ENCODE measurements around the gene OTP. TPM values are rescaled to one million over a fixed set of nuclear protein-coding genes. Genes with fewer than 3 reads are reported as not detected.

The OTP gene
- total RNA-seq, 3 donors from 2014 or later, result 0.15 TPM; not detected in 2

DNA sequence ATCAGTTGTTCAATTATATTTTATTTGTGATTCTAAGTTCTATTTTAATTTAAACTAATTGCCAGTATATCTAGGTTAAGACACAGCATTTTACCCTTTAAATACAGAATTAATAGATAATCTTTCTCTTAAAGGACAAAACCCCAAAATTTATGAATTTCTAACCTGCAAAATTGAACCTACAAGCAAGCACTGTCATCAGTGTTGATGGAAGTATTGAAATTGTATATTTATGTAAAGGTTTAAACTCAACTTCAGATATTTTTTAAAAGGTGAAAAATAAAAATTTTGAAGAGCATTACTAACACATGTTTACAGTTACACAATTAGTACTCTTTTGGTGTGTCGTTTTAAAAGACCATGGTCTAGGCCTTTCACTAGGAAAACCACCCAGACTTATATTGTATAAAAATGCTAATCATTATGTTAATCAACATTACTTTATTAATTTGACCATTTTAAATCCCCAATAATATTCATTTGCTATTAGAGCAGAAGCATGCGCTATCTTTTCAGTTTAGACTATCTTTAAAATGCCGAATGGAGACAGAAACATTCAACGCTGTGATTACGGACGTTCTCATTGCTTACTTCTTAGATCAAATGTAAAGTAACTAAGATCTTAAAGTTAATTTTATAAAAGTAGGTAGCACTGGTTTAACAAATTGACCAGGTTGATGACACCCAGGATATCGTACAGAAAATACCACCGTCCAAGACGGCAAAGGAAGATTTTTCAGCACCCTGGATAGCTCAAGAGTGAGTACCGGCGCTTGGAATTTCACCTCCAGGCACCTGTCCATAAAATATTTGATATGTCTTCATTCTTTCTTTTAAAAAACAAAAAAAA lies 3.2 kb downstream of the OTP start:
- Histone ChIP-seq H3K4me3 (no peak overlapping the region), H3K27me3 (peaks cover 10 to 100% of the 10 kb centered on the region in 2 donors), H3K36me3 (no peaks in the 10 kb centered on the region), H3K9me3 (no peaks in the 10 kb centered on the region), H3K27ac (no peak overlapping the region), H3K4me1 (peaks cover 0 to 6% of the 10 kb centered on the region in 2 donors)
- intact Hi-C loops (cut with DNase I; ENCODE audit: low total_unique reads), result no loop called here
- TF ChIP-seq POLR2AphosphoS5 (IDR thresholded peaks at IDR 0.05) (no peak), POLR2A (IDR thresholded peaks at IDR 0.05) (no peak)
- TF ChIP-seq, protein P1, sequence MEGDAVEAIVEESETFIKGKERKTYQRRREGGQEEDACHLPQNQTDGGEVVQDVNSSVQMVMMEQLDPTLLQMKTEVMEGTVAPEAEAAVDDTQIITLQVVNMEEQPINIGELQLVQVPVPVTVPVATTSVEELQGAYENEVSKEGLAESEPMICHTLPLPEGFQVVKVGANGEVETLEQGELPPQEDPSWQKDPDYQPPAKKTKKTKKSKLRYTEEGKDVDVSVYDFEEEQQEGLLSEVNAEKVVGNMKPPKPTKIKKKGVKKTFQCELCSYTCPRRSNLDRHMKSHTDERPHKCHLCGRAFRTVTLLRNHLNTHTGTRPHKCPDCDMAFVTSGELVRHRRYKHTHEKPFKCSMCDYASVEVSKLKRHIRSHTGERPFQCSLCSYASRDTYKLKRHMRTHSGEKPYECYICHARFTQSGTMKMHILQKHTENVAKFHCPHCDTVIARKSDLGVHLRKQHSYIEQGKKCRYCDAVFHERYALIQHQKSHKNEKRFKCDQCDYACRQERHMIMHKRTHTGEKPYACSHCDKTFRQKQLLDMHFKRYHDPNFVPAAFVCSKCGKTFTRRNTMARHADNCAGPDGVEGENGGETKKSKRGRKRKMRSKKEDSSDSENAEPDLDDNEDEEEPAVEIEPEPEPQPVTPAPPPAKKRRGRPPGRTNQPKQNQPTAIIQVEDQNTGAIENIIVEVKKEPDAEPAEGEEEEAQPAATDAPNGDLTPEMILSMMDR (IDR thresholded peaks at IDR 0.05), result no peak
- DNase-seq (ENCODE audit: low spot score in 2 of 2), result no peak

DNA sequence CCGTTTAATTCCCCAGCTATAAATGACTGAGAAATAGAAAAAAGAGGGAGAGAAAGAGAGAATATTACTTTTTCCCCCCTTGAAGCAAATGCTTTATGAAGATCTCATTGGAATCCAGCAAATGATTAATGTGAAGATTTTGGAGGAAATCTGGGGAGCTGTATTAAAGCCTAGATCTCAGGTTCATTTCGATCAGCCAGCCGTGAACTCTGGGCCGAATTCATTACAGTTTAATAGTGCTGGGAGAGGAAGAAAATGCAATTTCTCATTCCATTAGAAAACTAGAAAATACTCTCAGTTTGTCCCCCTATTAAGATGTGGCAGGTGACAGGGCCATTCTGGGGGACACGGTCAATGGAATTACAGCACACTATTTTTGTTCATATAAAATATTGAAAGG lies 4.8 kb downstream of the OTP start:
- DNase-seq (ENCODE audit: low spot score in 2 of 2), result no peak
- H3K4me3 ChIP-seq, result no peak overlapping the region
- no peaks in the 10 kb centered on the region for H3K36me3 ChIP-seq
- intact Hi-C loops (cut with DNase I; ENCODE audit: low total_unique reads), result no loop called here
- no peaks in the 10 kb centered on the region for H3K9me3 ChIP-seq
- peaks cover 0 to 11% of the 10 kb centered on the region in 2 donors for H3K4me1 ChIP-seq
- TF ChIP-seq POLR2AphosphoS5 (IDR thresholded peaks at IDR 0.05) (no peak), POLR2A (IDR thresholded peaks at IDR 0.05) (no peak)
- TF ChIP-seq, protein P1 (IDR thresholded peaks at IDR 0.05), result no peak
- H3K27me3 ChIP-seq, result peaks cover 8 to 100% of the 10 kb centered on the region in 2 donors
- H3K27ac ChIP-seq, result no peak overlapping the region

DNA sequence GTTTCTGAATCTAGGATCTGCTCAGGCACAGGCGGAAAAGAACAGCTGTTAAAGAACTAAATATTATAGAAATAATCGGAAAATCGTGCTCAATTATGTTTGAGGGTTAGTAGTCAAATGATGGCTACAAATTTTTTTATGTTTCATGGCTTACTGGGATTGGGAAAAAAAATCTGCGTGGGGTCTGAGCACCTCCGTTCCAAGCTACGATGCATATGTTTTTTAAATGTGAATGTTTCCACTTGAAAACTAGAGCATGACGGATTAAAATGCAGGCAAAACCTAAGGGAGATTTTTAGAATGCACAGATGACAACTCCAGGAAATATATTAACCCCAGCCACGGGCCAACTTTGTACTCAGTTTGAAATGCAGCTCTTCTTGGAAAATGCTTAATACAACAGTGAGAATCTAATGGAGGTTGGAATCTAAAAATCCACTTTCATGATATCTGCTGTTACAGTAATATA lies 5.3 kb downstream of the OTP start:
- peaks cover 0 to 1% of the 10 kb centered on the region in 2 donors for H3K9me3 ChIP-seq
- DNase-seq (ENCODE audit: low spot score in 2 of 2), result no peak
- no peak overlapping the region for H3K27ac ChIP-seq
- intact Hi-C loops (cut with DNase I; ENCODE audit: low total_unique reads), result no loop called here
- H3K27me3 ChIP-seq, result peaks cover 9 to 100% of the 10 kb centered on the region in 2 donors
- H3K4me1 ChIP-seq, result peaks cover 0 to 11% of the 10 kb centered on the region in 2 donors
- TF ChIP-seq POLR2AphosphoS5 (IDR thresholded peaks at IDR 0.05) (no peak), POLR2A (IDR thresholded peaks at IDR 0.05) (no peak)
- TF ChIP-seq, protein P1 (IDR thresholded peaks at IDR 0.05), result no peak
- H3K36me3 ChIP-seq, result no peaks in the 10 kb centered on the region
- H3K4me3 ChIP-seq, result no peak overlapping the region

DNA sequence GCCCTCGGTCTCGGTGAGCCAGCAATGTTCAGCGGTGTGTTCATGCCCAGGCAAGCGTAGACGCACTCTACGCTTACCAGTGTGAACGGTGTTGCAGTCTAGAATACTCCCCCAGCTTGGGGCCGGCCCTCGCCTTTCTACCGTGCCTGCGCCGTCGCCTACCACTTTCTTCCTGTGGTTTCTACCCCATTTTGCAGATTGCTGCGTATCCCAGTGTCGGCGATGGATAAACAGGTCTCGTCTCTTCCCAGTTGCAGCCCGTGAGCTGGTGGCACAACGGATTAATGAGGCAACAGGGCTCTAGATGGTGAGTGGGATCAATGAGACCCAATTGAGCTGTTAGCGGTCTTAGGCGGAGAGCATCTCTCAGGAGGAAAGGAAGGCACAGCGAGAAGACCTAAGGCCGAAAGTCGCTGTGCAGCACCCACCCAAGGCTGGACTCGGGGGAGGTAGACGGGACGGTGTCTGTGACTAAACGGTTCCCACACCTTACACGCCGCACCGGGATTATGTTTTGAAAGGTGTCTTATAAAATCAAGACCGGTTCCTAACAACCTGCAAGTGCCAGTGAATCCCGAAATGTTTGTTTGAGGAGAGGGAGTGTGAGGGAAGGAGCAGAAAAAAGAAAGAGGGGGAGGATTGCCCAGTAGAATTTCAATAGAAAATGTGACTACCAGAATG lies 5.8 kb downstream of the OTP start:
- DNase-seq (ENCODE audit: low spot score in 2 of 2), result no peak
- no peak overlapping the region for H3K27ac ChIP-seq
- H3K4me3 ChIP-seq, result no peak overlapping the region
- no peaks in the 10 kb centered on the region for H3K36me3 ChIP-seq
- peaks cover 0 to 11% of the 10 kb centered on the region in 2 donors for H3K4me1 ChIP-seq
- intact Hi-C loops (cut with DNase I; ENCODE audit: low total_unique reads), result no loop called here
- peaks cover 0 to 5% of the 10 kb centered on the region in 2 donors for H3K9me3 ChIP-seq
- peaks cover 11 to 100% of the 10 kb centered on the region in 2 donors for H3K27me3 ChIP-seq
- TF ChIP-seq POLR2A (IDR thresholded peaks at IDR 0.05) (no peak), POLR2AphosphoS5 (IDR thresholded peaks at IDR 0.05) (no peak)
- TF ChIP-seq, protein P1 (IDR thresholded peaks at IDR 0.05), result no peak

Measured in breast epithelium (tissue), 4 donors.